A549 (cell line): ENCODE measurements around the gene IL9R. TPM values are rescaled to one million over a fixed set of nuclear protein-coding genes. Genes with fewer than 3 reads are reported as not detected.

Source experiments
- ATAC-seq, 2 experiments: fragments of 200-7000 bp in 1 of 2; fragments of >200 bp in 1 of 2; cut with Nextera tagmentation in 1 of 2; cut with Tn5 transposase in 1 of 2; 3 replicates each; pipeline versions ENCODE4 v1.8.0 to v1.9.1; 2018 to 2020; ENCODE audit warnings: mild to moderate bottlenecking in 1 of 2, moderate library complexity in 1 of 2
- CTCF ChIA-PET: fragments of 300-600 bp; sonication (Branson Sonifier 250); formaldehyde crosslinking; extraction: SDS; loops from one replicate; lab custom pipeline; 2021; ENCODE audit warnings: antibody characterized with exemption, inconsistent platforms; lab: Yijun Ruan, JAX
- POLR2A ChIA-PET: fragments of 350-600 bp; formaldehyde crosslinking; extraction: SDS; loops from one replicate; lab custom pipeline; 2021; ENCODE audit warnings: antibody characterized with exemption, inconsistent platforms; lab: Yijun Ruan, JAX
- DNase-seq, 2 experiments: peaks; one replicate each; pipeline versions ENCODE4 v3.0.0 to v3.0.0-alpha.2; 2011 to 2016; ENCODE audit warnings: low read depth in 1 of 2, low spot score in 1 of 2
- FAIRE-seq: peaks from 2 replicates; lab custom pipeline; 2011; peaks lifted over from hg19 to GRCh38; lab: Jason Lieb, UNC
- H3K27ac ChIP-seq, 2 experiments: fragments of >200 bp; sonication (Bioruptor Twin); formaldehyde crosslinking; 3 replicates each; pipeline ENCODE4 v1.5.1; 2016 to 2017
- H3K4me1 ChIP-seq: fragments of >200 bp; sonication (Bioruptor Twin); formaldehyde crosslinking; 3 replicates; pipeline ENCODE4 v1.6.1; 2016
- H3K4me2 ChIP-seq: fragments of >200 bp; sonication (Bioruptor Twin); formaldehyde crosslinking; 3 replicates; pipeline ENCODE4 v1.6.1; 2016
- H3K4me3 ChIP-seq: fragments of >200 bp; sonication (Bioruptor Twin); formaldehyde crosslinking; 3 replicates; pipeline ENCODE4 v1.5.1; 2016
- H3K9me3 ChIP-seq: fragments of >200 bp; sonication (Bioruptor Twin); formaldehyde crosslinking; 3 replicates; pipeline ENCODE4 v1.6.1; 2016
- BHLHE40 ChIP-seq: IDR thresholded peaks from 2 replicates; pipeline ENCODE4 v1.6.1; 2012; ENCODE audit warnings: low read depth, low read length, inconsistent platforms
- CBX2 ChIP-seq: fragments of 200-600 bp; sonication (generic); IDR thresholded peaks from 2 replicates; pipeline ENCODE4 v1.6.1; 2016; ENCODE audit warnings: low read depth, mild to moderate bottlenecking, borderline replicate concordance
- CBX8 ChIP-seq: fragments of 200-600 bp; sonication (generic); IDR thresholded peaks from 2 replicates; pipeline ENCODE4 v1.6.1; 2016
- CHD2 ChIP-seq: fragments of 150-350 bp; IDR thresholded peaks from 2 replicates; pipeline ENCODE4 v1.6.1; 2014; ENCODE audit warnings: low read length; ENCODE audit not compliant: partially characterized antibody
- CHD4 ChIP-seq: fragments of 200-600 bp; sonication (generic); IDR thresholded peaks from 2 replicates; pipeline ENCODE4 v1.6.1; 2016; ENCODE audit warnings: antibody characterized with exemption, mild to moderate bottlenecking, borderline replicate concordance
- ELK1 ChIP-seq: fragments of 150-350 bp; IDR thresholded peaks from 2 replicates; pipeline ENCODE4 v1.6.1; 2014; ENCODE audit warnings: low read depth, mild to moderate bottlenecking, low read length
- FOSB ChIP-seq: fragments of 250-450 bp; sonication (Bioruptor Pico); IDR thresholded peaks from 2 replicates; pipeline ENCODE4 v1.5.0; 2020; ENCODE audit warnings: mild to moderate bottlenecking, moderate library complexity
- GATA3 ChIP-seq: IDR thresholded peaks from 2 replicates; pipeline ENCODE4 v1.6.1; 2012; ENCODE audit warnings: borderline replicate concordance
- HEYL ChIP-seq: fragments of 250-450 bp; sonication (Bioruptor Pico); IDR thresholded peaks from 2 replicates; pipeline ENCODE4 v1.8.0; 2021; ENCODE audit warnings: mild to moderate bottlenecking, moderate library complexity
- HOXB5 ChIP-seq: fragments of 250-450 bp; sonication (Bioruptor Pico); IDR thresholded peaks from 2 replicates; pipeline ENCODE4 v1.5.0; 2020; ENCODE audit warnings: mild to moderate bottlenecking, moderate library complexity
- JUNB ChIP-seq: fragments of >200 bp; sonication (Bioruptor Twin); formaldehyde crosslinking; IDR thresholded peaks from 2 replicates; pipeline ENCODE4 v1.6.1; 2016
- KDM1A ChIP-seq: fragments of 200-600 bp; sonication (generic); IDR thresholded peaks from 2 replicates; pipeline ENCODE4 v1.6.1; 2016; ENCODE audit warnings: low read depth, mild to moderate bottlenecking
- MAFK ChIP-seq: fragments of 450-650 bp; IDR thresholded peaks from 2 replicates; pipeline ENCODE4 v1.6.1; 2014; ENCODE audit not compliant: partially characterized antibody
- MYC ChIP-seq: IDR thresholded peaks from 2 replicates; pipeline ENCODE4 v1.6.1; 2012; ENCODE audit warnings: mild to moderate bottlenecking, inconsistent platforms, low read length, improper control_type of control experiment, borderline replicate concordance
- NFE2L2 ChIP-seq: fragments of 150-350 bp; conservative IDR thresholded peaks from 2 replicates; pipeline ENCODE4 v1.6.1; 2014; ENCODE audit warnings: low read length
- NR3C1 ChIP-seq: fragments of >200 bp; sonication (Bioruptor Twin); formaldehyde crosslinking; IDR thresholded peaks from 3 replicates; pipeline ENCODE4 v1.6.1; 2017
- PBX3 ChIP-seq: IDR thresholded peaks from 2 replicates; pipeline ENCODE4 v1.6.1; 2012
- POLR2AphosphoS2 ChIP-seq: conservative IDR thresholded peaks from 2 replicates; pipeline ENCODE4 v1.6.1; 2012; ENCODE audit warnings: low read length, improper control_type of control experiment, inconsistent platforms
- RFX5 ChIP-seq: fragments of 450-650 bp; IDR thresholded peaks from 2 replicates; pipeline ENCODE4 v1.7.1; 2014; ENCODE audit warnings: antibody characterized with exemption, mild to moderate bottlenecking, moderate library complexity
- SREBF2 ChIP-seq: fragments of 450-650 bp; IDR thresholded peaks from 2 replicates; pipeline ENCODE4 v1.6.1; 2014; ENCODE audit warnings: mild to moderate bottlenecking, moderate library complexity
- TFCP2L1 ChIP-seq: fragments of 250-450 bp; sonication (Bioruptor Pico); IDR thresholded peaks from 2 replicates; pipeline ENCODE4 v1.5.0; 2021; ENCODE audit warnings: mild to moderate bottlenecking
- TP53 ChIP-seq: fragments of 250-450 bp; sonication (Bioruptor Pico); IDR thresholded peaks from 2 replicates; pipeline ENCODE4 v1.5.0; 2021; ENCODE audit warnings: mild to moderate bottlenecking, moderate library complexity
- USF2 ChIP-seq: fragments of 450-650 bp; IDR thresholded peaks from 2 replicates; pipeline ENCODE4 v1.6.1; 2014; ENCODE audit warnings: antibody characterized with exemption
- ZC3H11A ChIP-seq: fragments of 450-650 bp; IDR thresholded peaks from 2 replicates; pipeline ENCODE4 v1.6.1; 2014; ENCODE audit warnings: antibody characterized with exemption, mild to moderate bottlenecking
- ZFP36 ChIP-seq: fragments of 450-650 bp; IDR thresholded peaks from 2 replicates; pipeline ENCODE4 v1.6.1; 2014; ENCODE audit warnings: borderline replicate concordance; ENCODE audit not compliant: partially characterized antibody
- WGBS: methylation state at CpG from one replicate; pipeline ENCODE4 v1.1.6; 2017; ENCODE audit errors: missing lambda C conversion rate; 5-methylcytosine and 5-hydroxymethylcytosine counted together
- polyA plus RNA-seq, 4 experiments: library from polyadenylated mRNA; depleted of rRNA in 3 of 4; stranded (reverse); fragments of >200 nt; fragmentation: RNase III in 1 of 4; extraction: RNeasy Plus Mini Kit Qiagen cat#74134 plus additional on column Dnase treatment in 1 of 4; gene quantifications; 2 replicates in 3 of 4; 3 replicates in 1 of 4; pipeline ENCODE4 v1.2.3, GENCODE V29; 2011 to 2017

Gene IL9R
- polyA plus RNA-seq, 2 of the 4 experiments (the other 2 are of a cell fraction): 0.06 to 0.12 TPM

- no peak overlapping the region for H3K4me2 ChIP-seq
- TF ChIP-seq NR3C1 (no peak), FOSB (no peak)
- WGBS: 5% methylated on average over 2 of the region's 2 CpGs
- no peak for ATAC-seq
- no peak for DNase-seq
- ChIA-PET CTCF (no interaction called here), POLR2A (no interaction called here)
- H3K9me3 ChIP-seq: no peaks in the 10 kb centered on the region
- H3K27ac ChIP-seq: no peak overlapping the region
- no peak overlapping the region for H3K4me3 ChIP-seq
- FAIRE-seq: no peak
- no peaks in the 10 kb centered on the region for H3K4me1 ChIP-seq
Measured at GRCh38 chrX:155993421-155993820, 4.1 kb upstream of the IL9R start.

GRCh38 chrX:155995321-155995875, 2.1 kb upstream of the IL9R start:
- TF ChIP-seq CBX8 (no peak), NFE2L2 (no peak), ZC3H11A (no peak), JUNB (no peak), POLR2AphosphoS2 (no peak), SREBF2 (no peak), BHLHE40 (no peak), PBX3 (no peak), HOXB5 (CRISPR knock-in tag) (no peak), KDM1A (no peak), TFCP2L1 (no peak), CHD4 (no peak), CBX2 (no peak)
- ChIA-PET CTCF (no interaction called here), POLR2A (no interaction called here)
- no peak for FAIRE-seq
- no peaks in the 10 kb centered on the region for H3K4me1 ChIP-seq
- H3K27ac ChIP-seq: no peak overlapping the region
- H3K4me2 ChIP-seq: no peak overlapping the region
- H3K9me3 ChIP-seq: no peaks in the 10 kb centered on the region
- H3K4me3 ChIP-seq: no peak overlapping the region
- no peak for ATAC-seq
- DNase-seq: no peak

- no peak for ATAC-seq
- POLR2A ChIA-PET: no interaction called here
Measured at GRCh38 chrX:155998116-155998515, 620 bp downstream of the IL9R start.

GRCh38 chrX:155998761-155999510, 1.4 kb downstream of the IL9R start:
- ChIA-PET CTCF (no interaction called here), POLR2A (no interaction called here)
- no peak overlapping the region for H3K4me2 ChIP-seq
- DNase-seq (no peak), ATAC-seq (no peak), FAIRE-seq (no peak)
- no peaks in the 10 kb centered on the region for H3K9me3 ChIP-seq
- no peaks in the 10 kb centered on the region for H3K4me1 ChIP-seq
- no peak overlapping the region for H3K27ac ChIP-seq
- 27% methylated on average over 9 of the region's 9 CpGs for WGBS
- no peak overlapping the region for H3K4me3 ChIP-seq
- no peak for TF ChIP-seq CBX2
- no peak for TF ChIP-seq KDM1A
- TF ChIP-seq MAFK: no peak
- no peak for TF ChIP-seq USF2
- no peak for TF ChIP-seq GATA3
- no peak for TF ChIP-seq CHD2
- no peak for TF ChIP-seq POLR2AphosphoS2
- TF ChIP-seq RFX5: no peak
- no peak for TF ChIP-seq ELK1
- no peak for TF ChIP-seq HEYL (CRISPR knock-in tag)
- no peak for TF ChIP-seq NFE2L2
- TF ChIP-seq TP53 (CRISPR knock-in tag): no peak
- no peak for TF ChIP-seq MYC
- TF ChIP-seq ZFP36: no peak
- no peak for TF ChIP-seq JUNB

More at GRCh38 chrX:155998116-155998515, 620 bp downstream of the IL9R start:
- H3K4me2 ChIP-seq: no peak overlapping the region
- CTCF ChIA-PET: no interaction called here
- TF ChIP-seq USF2: no peak
- WGBS: 0% methylated on average over 1 of the region's 1 CpG
- FAIRE-seq (no peak), DNase-seq (no peak)
- no peaks in the 10 kb centered on the region for H3K4me1 ChIP-seq
- H3K4me3 ChIP-seq: no peak overlapping the region
- no peaks in the 10 kb centered on the region for H3K9me3 ChIP-seq
- no peak overlapping the region for H3K27ac ChIP-seq
